Upper lobe of right lung (tissue), 1 donor: ENCODE measurements around the gene RARS2. TPM values are rescaled to one million over a fixed set of nuclear protein-coding genes. Genes with fewer than 3 reads are reported as not detected.

ENCODE experiments used
- ATAC-seq: fragments of 200-7000 bp; cut with Tn5 transposase; one replicate; pipeline ENCODE4 v1.9.1; 2020; ENCODE audit warnings: mild to moderate bottlenecking, moderate library complexity
- DNase-seq: peaks from one replicate; pipeline ENCODE4 v3.0.0-alpha.2; 2020
- H3K27ac ChIP-seq: fragments of 200-600 bp; one replicate; pipeline ENCODE4 v1.8.0; 2022
- H3K27me3 ChIP-seq: fragments of 200-600 bp; one replicate; pipeline ENCODE4 v1.8.0; 2022; ENCODE audit warnings: mild to moderate bottlenecking
- H3K36me3 ChIP-seq: fragments of 200-600 bp; one replicate; pipeline ENCODE4 v1.8.0; 2022
- H3K4me1 ChIP-seq: fragments of 200-600 bp; one replicate; pipeline ENCODE4 v1.8.0; 2022
- H3K4me3 ChIP-seq: fragments of 200-600 bp; one replicate; pipeline ENCODE4 v1.8.0; 2022; ENCODE audit warnings: mild to moderate bottlenecking
- H3K9me3 ChIP-seq: fragments of 200-600 bp; one replicate; pipeline ENCODE4 v1.8.0; 2022
- intact Hi-C: fragments of 100-400 bp; cut with DNase I; formaldehyde crosslinking; loops from one replicate; pipeline ENCODE4 v1.11.0; 2022
- total RNA-seq: library from RNA; stranded (reverse); fragmentation: NEBNext Ultra II Directional; extraction: Animal tissue kit (Norgen Biotek cat#: 25700); gene quantifications from one replicate; pipeline ENCODE4 v1.2.1, GENCODE V29; 2021
- TF ChIP-seq, protein P1 (sequence below): fragments of 200-600 bp; IDR thresholded peaks from one replicate; pipeline ENCODE4 v1.8.0; 2022; ENCODE audit warnings: antibody characterized with exemption
- donor health status: DM: no; HTN: yes; CAD: no; lungs with severe emphysema.

The RARS2 gene
- total RNA-seq, 1 donor from 2014 or later, result 28.9 TPM

DNA sequence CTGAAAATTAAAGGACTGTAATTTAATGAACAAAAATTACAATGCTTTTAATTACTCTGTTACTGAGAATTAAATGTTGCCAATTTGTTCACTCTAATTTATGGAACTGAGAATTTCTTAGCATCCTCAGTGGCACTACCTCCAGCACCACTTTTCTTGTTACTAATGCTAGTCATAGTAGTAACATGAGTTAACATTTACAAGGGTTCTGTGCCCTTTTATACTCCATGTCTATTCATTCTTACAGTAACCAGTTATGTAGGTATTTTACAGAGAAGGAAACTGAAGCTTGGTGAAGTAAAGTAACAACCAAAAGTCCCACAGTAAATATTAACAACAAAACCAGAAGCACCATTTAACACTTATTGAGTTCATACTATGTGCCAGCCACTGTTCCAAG, 34.3 kb downstream of the RARS2 start:
- H3K4me1 ChIP-seq, result no peaks in the 10 kb centered on the region
- ATAC-seq, result no peak
- no peaks in the 10 kb centered on the region for H3K27me3 ChIP-seq
- no peaks in the 10 kb centered on the region for H3K9me3 ChIP-seq
- intact Hi-C loops, result no loop called here
- H3K27ac ChIP-seq, result no peak overlapping the region
- H3K4me3 ChIP-seq, result no peak overlapping the region
- TF ChIP-seq, protein P1, sequence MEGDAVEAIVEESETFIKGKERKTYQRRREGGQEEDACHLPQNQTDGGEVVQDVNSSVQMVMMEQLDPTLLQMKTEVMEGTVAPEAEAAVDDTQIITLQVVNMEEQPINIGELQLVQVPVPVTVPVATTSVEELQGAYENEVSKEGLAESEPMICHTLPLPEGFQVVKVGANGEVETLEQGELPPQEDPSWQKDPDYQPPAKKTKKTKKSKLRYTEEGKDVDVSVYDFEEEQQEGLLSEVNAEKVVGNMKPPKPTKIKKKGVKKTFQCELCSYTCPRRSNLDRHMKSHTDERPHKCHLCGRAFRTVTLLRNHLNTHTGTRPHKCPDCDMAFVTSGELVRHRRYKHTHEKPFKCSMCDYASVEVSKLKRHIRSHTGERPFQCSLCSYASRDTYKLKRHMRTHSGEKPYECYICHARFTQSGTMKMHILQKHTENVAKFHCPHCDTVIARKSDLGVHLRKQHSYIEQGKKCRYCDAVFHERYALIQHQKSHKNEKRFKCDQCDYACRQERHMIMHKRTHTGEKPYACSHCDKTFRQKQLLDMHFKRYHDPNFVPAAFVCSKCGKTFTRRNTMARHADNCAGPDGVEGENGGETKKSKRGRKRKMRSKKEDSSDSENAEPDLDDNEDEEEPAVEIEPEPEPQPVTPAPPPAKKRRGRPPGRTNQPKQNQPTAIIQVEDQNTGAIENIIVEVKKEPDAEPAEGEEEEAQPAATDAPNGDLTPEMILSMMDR, result no peak
- no peak for DNase-seq
- peaks cover 72% of the 10 kb centered on the region for H3K36me3 ChIP-seq

DNA sequence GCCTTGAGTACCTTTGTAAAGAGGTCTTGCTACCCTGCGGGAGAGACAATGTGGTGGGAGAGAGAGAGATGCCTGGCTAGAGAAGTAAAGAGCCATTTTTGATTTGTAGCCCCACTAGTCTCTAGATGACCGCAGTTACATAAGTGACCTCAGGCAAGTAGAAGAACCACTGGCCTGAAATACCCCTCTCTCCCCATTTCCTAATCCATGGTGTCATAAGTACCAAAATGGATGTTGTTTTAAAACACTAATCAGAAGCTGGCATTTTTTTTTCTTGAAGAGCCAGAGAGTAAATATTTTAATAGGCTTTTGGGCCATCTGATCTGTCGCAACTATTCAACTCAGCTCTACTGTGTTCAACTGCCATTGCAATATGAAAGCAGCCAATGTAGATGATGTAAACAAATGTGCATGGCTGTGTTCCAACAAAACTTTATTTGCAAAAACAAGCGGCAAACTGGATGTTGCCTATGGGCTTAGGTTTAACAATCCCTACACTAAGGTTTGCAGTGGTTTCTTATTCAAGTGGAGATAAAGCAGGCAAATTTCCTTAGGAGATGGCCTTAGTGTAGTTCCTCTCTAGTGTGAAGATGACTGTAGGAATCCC, 36.5 kb downstream of the RARS2 start:
- no peaks in the 10 kb centered on the region for H3K4me1 ChIP-seq
- no peak overlapping the region for H3K27ac ChIP-seq
- H3K9me3 ChIP-seq, result no peaks in the 10 kb centered on the region
- H3K27me3 ChIP-seq, result no peaks in the 10 kb centered on the region
- ATAC-seq, result no peak
- peaks cover 66% of the 10 kb centered on the region for H3K36me3 ChIP-seq
- TF ChIP-seq, protein P1, result no peak
- DNase-seq, result no peak
- intact Hi-C loops, result no loop called here
- H3K4me3 ChIP-seq, result no peak overlapping the region

DNA sequence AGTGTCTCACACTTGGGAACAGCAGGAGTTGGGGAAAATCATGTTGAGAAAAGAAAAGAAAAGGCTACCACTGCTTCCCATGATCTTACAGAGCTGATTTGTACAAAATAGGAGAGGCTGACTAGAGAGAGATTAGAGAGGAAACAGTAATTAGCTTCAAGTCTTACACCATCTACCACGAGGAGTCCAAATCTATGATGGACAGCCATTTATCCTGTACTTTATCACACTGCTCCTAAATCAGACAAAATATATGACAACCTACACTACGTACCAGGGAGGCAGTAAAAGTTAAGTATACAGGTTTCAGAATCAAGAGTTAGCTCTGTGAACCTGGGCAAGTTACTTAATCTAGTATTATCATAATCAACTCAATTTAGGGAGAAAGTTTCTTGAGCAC, 38.0 kb downstream of the RARS2 start:
- H3K9me3 ChIP-seq, result no peaks in the 10 kb centered on the region
- H3K4me1 ChIP-seq, result no peaks in the 10 kb centered on the region
- no peaks in the 10 kb centered on the region for H3K27me3 ChIP-seq
- H3K4me3 ChIP-seq, result no peak overlapping the region
- DNase-seq (no peak), ATAC-seq (no peak)
- peaks cover 61% of the 10 kb centered on the region for H3K36me3 ChIP-seq
- intact Hi-C loops, result no loop called here
- TF ChIP-seq, protein P1, result no peak
- no peak overlapping the region for H3K27ac ChIP-seq

DNA sequence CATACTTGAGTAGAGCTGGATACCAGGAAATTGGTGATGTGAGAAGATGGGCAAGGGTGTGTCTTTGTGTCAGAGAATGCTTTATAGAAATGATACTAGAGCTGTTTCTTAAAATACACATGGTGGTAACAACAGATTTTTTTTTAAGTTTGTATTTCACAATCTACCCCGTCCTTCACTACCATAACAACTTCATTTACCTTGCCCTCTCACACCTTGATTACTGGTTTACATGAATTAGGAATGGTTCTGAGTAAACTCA, 45.4 kb downstream of the RARS2 start:
- no peak for ATAC-seq
- H3K9me3 ChIP-seq, result no peaks in the 10 kb centered on the region
- TF ChIP-seq, protein P1, result no peak
- H3K4me1 ChIP-seq, result no peaks in the 10 kb centered on the region
- peaks cover 63% of the 10 kb centered on the region for H3K36me3 ChIP-seq
- no peaks in the 10 kb centered on the region for H3K27me3 ChIP-seq
- intact Hi-C loops, result no loop called here
- no peak for DNase-seq
- no peak overlapping the region for H3K27ac ChIP-seq
- no peak overlapping the region for H3K4me3 ChIP-seq

DNA sequence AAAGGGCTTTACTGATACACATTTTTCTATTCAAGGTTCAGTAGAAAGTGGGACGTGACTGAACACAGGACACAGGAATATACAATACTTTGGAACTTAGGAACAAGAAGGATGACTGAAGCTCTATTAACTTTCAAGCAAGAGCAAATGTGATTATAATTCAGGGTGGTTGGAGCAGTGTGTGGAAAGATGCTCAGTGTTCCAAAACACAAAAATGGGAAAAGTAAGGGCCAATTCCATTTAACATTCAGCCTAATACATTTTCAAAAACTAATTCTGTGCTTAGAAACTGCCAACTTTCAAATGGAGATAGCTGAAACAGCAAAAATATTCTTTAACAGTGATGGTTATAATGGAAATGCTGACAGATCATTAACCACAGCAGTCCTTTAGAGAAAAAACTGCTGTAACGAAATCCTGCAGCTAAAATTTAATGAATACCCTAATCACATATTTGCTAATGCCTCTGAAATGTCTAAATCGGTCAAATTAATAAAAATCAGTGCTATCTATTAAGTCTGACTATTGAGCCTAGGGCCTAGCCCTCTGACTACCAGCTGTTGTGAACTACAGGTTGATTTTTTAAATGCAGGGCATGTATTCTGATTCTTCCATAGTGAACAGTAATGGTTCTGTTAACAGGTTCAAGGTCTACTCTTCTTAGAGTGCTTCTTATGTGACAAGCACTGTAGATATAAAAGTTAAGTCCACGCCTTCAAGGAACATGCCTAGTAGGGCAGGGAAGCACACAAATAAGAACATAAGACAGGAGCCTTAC, 45.9 kb downstream of the RARS2 start:
- Histone ChIP-seq H3K27ac (no peak overlapping the region), H3K9me3 (no peaks in the 10 kb centered on the region), H3K36me3 (peaks cover 61% of the 10 kb centered on the region), H3K4me1 (no peaks in the 10 kb centered on the region), H3K27me3 (no peaks in the 10 kb centered on the region), H3K4me3 (no peak overlapping the region)
- TF ChIP-seq, protein P1, result no peak
- intact Hi-C loops, result no loop called here
- DNase-seq (no peak), ATAC-seq (no peak)
